C4-2B (cell line): ENCODE measurements around the gene PISD.

Experiments
- H3K27ac ChIP-seq: fragments of 450-650 bp; 2 replicates; pipeline ENCODE4 v1.5.1; 2017
- CTCF ChIP-seq: fragments of 450-650 bp; conservative IDR thresholded peaks from 2 replicates; pipeline ENCODE4 v1.5.1; 2017; ENCODE audit warnings: mild to moderate bottlenecking
- ZFX ChIP-seq: fragments of 450-650 bp; IDR thresholded peaks from 2 replicates; pipeline ENCODE4 v1.6.1; 2017

The PISD gene

GRCh38 chr22:31572939-31573338 is 89.1 kb downstream of the PISD start:
- no peak overlapping the region for H3K27ac ChIP-seq
- TF ChIP-seq ZFX, result no peak
- no peak for TF ChIP-seq CTCF

- TF ChIP-seq CTCF (no peak), ZFX (no peak)
- H3K27ac ChIP-seq, result no peak overlapping the region
These were observed 92.9 kb downstream of the PISD start for GRCh38 chr22:31569126-31569525.
